ENCODE results near the gene SERTM2.

DNA sequence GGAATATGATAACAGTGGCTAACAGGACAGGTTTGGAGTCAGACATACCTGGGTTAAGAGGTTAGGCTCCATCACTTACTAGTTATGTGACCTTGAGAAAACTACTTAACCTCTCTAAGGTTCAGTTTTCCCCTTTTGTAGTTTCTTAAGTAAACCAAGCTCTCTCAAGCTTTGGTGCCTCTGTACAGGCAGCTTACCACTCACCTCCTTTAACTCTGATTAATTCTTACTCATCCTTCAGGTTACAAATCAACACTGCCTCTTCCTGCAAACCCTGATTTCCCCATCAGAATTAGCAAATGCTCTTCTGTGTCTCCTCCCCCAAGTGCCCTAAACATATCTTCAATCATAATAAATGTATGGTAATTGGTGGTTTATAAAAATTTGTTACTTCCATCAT lies 3.5 kb upstream of the SERTM2 start:
- TF ChIP-seq POLR2AphosphoS5 (IDR thresholded peaks at IDR 0.05) (no peak), CTCF (IDR thresholded peaks at IDR 0.05) (no peak), POLR2A (IDR thresholded peaks at IDR 0.05) (no peak), EP300 (IDR thresholded peaks at IDR 0.05) (no peak)

All from stomach (tissue), 4 donors.